Measurements from ENCODE around the gene TMEM33. TPM values are rescaled to one million over a fixed set of nuclear protein-coding genes. Genes with fewer than 3 reads are reported as not detected.

TMEM33 gene
- total RNA-seq, 1 donor from 2014 or later = 65.1 TPM

GRCh38 chr4:41998019-41998418, 62.8 kb downstream of the TMEM33 start:
- no peak for TF ChIP-seq CTCF (IDR thresholded peaks at IDR 0.05)
- intact Hi-C loops (cut with DNase I) = no loop called here
- no peak overlapping the region for H3K27ac ChIP-seq
- H3K36me3 ChIP-seq = peaks cover 0 to 6% of the 10 kb centered on the region in 2 donors
- H3K27me3 ChIP-seq = no peaks in the 10 kb centered on the region
- no peak overlapping the region for H3K4me3 ChIP-seq
- no peaks in the 10 kb centered on the region for H3K9me3 ChIP-seq
- no peak for DNase-seq (ENCODE audit: low spot score in 2 of 2)
- no peaks in the 10 kb centered on the region for H3K4me1 ChIP-seq

- Histone ChIP-seq H3K36me3 (peaks cover 0 to 11% of the 10 kb centered on the region in 2 donors), H3K4me1 (no peaks in the 10 kb centered on the region), H3K27me3 (no peaks in the 10 kb centered on the region), H3K4me3 (no peak overlapping the region), H3K9me3 (no peaks in the 10 kb centered on the region), H3K27ac (no peak overlapping the region)
- intact Hi-C loops (cut with DNase I) = no loop called here
- no peak for TF ChIP-seq CTCF (IDR thresholded peaks at IDR 0.05)
- no peak for DNase-seq (ENCODE audit: low spot score in 2 of 2)
These were observed 64.1 kb downstream of the TMEM33 start for GRCh38 chr4:41999321-41999720.

- no peaks in the 10 kb centered on the region for H3K9me3 ChIP-seq
- TF ChIP-seq CTCF (IDR thresholded peaks at IDR 0.05) = no peak
- H3K27me3 ChIP-seq = no peaks in the 10 kb centered on the region
- H3K4me3 ChIP-seq = no peak overlapping the region
- H3K27ac ChIP-seq = no peak overlapping the region
- H3K4me1 ChIP-seq = no peaks in the 10 kb centered on the region
- H3K36me3 ChIP-seq = peaks cover 2 to 24% of the 10 kb centered on the region in 2 donors
- DNase-seq (ENCODE audit: low spot score in 2 of 2) = no peak
- intact Hi-C loops (cut with DNase I) = no loop called here
These were observed 73.0 kb downstream of the TMEM33 start for GRCh38 chr4:42008011-42008786.

Other genes with a start within 250 kb of the TMEM33 start
- gene PHOX2B, start 186.7 kb upstream of the TMEM33 start, total RNA-seq = not detected
- gene DCAF4L1, start 46.3 kb downstream of the TMEM33 start, total RNA-seq = 0.11 TPM
- gene SLC30A9, start 55.1 kb downstream of the TMEM33 start, total RNA-seq = 41.0 TPM
- gene BEND4, start 217.2 kb downstream of the TMEM33 start, total RNA-seq = not detected

Data from ascending aorta (tissue), 2 donors.